A549 (cell line): Measurements from ENCODE around the gene CDK14.

Experiments
- CHD2 ChIP-seq: fragments of 150-350 bp; IDR thresholded peaks from 2 replicates; pipeline ENCODE4 v1.6.1; 2014; ENCODE audit warnings: low read length; ENCODE audit not compliant: partially characterized antibody
- CTCF ChIP-seq: fragments of >200 bp; sonication (Bioruptor Twin); formaldehyde crosslinking; IDR thresholded peaks from 3 replicates; pipeline ENCODE4 v1.5.1; 2016
- JUNB ChIP-seq: fragments of >200 bp; sonication (Bioruptor Twin); formaldehyde crosslinking; IDR thresholded peaks from 2 replicates; pipeline ENCODE4 v1.6.1; 2016
- MAX ChIP-seq: IDR thresholded peaks from 2 replicates; pipeline ENCODE4 v1.6.1; 2012
- NFE2L2 ChIP-seq: fragments of 150-350 bp; conservative IDR thresholded peaks from 2 replicates; pipeline ENCODE4 v1.6.1; 2014; ENCODE audit warnings: low read length
- NPAS2 ChIP-seq: fragments of 250-450 bp; sonication (Bioruptor Pico); IDR thresholded peaks from 2 replicates; pipeline ENCODE4 v1.8.0; 2022; ENCODE audit warnings: mild to moderate bottlenecking, moderate library complexity, borderline replicate concordance
- RNF2 ChIP-seq: fragments of 200-600 bp; sonication (generic); IDR thresholded peaks from 2 replicates; pipeline ENCODE4 v1.6.1; 2016; ENCODE audit warnings: low read depth, mild to moderate bottlenecking, antibody characterized with exemption, moderate library complexity, borderline replicate concordance

- TF ChIP-seq NPAS2 (CRISPR knock-in tag) (no peak), MAX (no peak), CTCF (no peak), RNF2 (no peak), CHD2 (no peak), NFE2L2 (no peak), JUNB (no peak)
Observed at GRCh38 chr7:90833443-90833842, 237.3 kb downstream of the CDK14 start.
